Ishikawa (cell line): ENCODE results near the gene SMAD7.

Experiments used
- CEBPB ChIP-seq: IDR thresholded peaks from 2 replicates; pipeline ENCODE4 v1.6.1; 2012
- CREB1 ChIP-seq: IDR thresholded peaks from 2 replicates; pipeline ENCODE4 v1.6.1; 2012; ENCODE audit warnings: low read depth
- EGR1 ChIP-seq: IDR thresholded peaks from 2 replicates; pipeline ENCODE4 v1.6.1; 2012
- EP300 ChIP-seq: IDR thresholded peaks from 2 replicates; pipeline ENCODE4 v1.6.1; 2012; ENCODE audit warnings: borderline replicate concordance
- RAD21 ChIP-seq: IDR thresholded peaks from 2 replicates; pipeline ENCODE4 v1.6.1; 2012; ENCODE audit warnings: low read depth
- TAF1 ChIP-seq: IDR thresholded peaks from 2 replicates; pipeline ENCODE4 v1.6.1; 2012; ENCODE audit warnings: low read depth, mild to moderate bottlenecking
- TCF12 ChIP-seq: IDR thresholded peaks from 2 replicates; pipeline ENCODE4 v1.6.1; 2012; ENCODE audit warnings: low read depth
- YY1 ChIP-seq: IDR thresholded peaks from 2 replicates; pipeline ENCODE4 v1.6.1; 2012; ENCODE audit warnings: low read depth
- ZBTB7A ChIP-seq: IDR thresholded peaks from 2 replicates; pipeline ENCODE4 v1.6.1; 2012; ENCODE audit warnings: low read depth
- TF ChIP-seq, protein P1 (sequence below): IDR thresholded peaks from 2 replicates; pipeline ENCODE4 v1.6.1; 2012; ENCODE audit warnings: low read depth, mild to moderate bottlenecking
- TF ChIP-seq, protein P2 (sequence below): IDR thresholded peaks from 2 replicates; pipeline ENCODE4 v1.6.1; 2012

GRCh38 chr18:48940854-48941611 is 9.7 kb downstream of the SMAD7 start:
- TF ChIP-seq, protein P1, sequence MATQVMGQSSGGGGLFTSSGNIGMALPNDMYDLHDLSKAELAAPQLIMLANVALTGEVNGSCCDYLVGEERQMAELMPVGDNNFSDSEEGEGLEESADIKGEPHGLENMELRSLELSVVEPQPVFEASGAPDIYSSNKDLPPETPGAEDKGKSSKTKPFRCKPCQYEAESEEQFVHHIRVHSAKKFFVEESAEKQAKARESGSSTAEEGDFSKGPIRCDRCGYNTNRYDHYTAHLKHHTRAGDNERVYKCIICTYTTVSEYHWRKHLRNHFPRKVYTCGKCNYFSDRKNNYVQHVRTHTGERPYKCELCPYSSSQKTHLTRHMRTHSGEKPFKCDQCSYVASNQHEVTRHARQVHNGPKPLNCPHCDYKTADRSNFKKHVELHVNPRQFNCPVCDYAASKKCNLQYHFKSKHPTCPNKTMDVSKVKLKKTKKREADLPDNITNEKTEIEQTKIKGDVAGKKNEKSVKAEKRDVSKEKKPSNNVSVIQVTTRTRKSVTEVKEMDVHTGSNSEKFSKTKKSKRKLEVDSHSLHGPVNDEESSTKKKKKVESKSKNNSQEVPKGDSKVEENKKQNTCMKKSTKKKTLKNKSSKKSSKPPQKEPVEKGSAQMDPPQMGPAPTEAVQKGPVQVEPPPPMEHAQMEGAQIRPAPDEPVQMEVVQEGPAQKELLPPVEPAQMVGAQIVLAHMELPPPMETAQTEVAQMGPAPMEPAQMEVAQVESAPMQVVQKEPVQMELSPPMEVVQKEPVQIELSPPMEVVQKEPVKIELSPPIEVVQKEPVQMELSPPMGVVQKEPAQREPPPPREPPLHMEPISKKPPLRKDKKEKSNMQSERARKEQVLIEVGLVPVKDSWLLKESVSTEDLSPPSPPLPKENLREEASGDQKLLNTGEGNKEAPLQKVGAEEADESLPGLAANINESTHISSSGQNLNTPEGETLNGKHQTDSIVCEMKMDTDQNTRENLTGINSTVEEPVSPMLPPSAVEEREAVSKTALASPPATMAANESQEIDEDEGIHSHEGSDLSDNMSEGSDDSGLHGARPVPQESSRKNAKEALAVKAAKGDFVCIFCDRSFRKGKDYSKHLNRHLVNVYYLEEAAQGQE: no peak
- no peak for TF ChIP-seq RAD21
- no peak for TF ChIP-seq CREB1
- TF ChIP-seq, protein P2, sequence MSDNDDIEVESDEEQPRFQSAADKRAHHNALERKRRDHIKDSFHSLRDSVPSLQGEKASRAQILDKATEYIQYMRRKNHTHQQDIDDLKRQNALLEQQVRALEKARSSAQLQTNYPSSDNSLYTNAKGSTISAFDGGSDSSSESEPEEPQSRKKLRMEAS: no peak
- TF ChIP-seq EP300: no peak
- no peak for TF ChIP-seq TAF1
- TF ChIP-seq YY1: no peak
- no peak for TF ChIP-seq ZBTB7A
- TF ChIP-seq EGR1: no peak
- TF ChIP-seq CEBPB: no peak
- no peak for TF ChIP-seq TCF12
